NCI-H526 (cell line): Measurements from ENCODE around the gene BCAT1.

Experiments used
- DNase-seq, 2 experiments: peaks; one replicate each; lab custom pipeline; 2025; lab: John Stamatoyannopoulos, UW

The BCAT1 gene

DNA sequence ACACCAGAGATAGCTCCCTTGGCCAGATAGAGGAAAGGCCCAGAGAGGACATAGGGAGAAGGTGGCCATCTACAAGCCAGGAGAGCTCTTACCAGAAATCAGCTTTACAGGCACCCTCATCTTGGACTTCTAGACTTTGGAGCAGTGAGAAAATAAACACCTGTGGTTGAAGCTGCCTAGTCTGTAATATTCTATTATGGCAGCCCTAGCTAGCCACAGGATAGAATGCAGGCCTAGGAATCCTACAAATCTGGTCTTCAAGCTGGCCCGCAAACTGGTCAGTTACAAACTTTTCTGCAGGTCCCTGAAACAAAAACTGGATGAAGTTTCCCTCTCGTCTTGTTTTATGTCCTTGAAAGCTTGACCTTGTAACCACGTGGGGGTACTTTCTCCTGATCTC lies 92.4 kb downstream of the BCAT1 start:
- DNase-seq, result no peak

DNA sequence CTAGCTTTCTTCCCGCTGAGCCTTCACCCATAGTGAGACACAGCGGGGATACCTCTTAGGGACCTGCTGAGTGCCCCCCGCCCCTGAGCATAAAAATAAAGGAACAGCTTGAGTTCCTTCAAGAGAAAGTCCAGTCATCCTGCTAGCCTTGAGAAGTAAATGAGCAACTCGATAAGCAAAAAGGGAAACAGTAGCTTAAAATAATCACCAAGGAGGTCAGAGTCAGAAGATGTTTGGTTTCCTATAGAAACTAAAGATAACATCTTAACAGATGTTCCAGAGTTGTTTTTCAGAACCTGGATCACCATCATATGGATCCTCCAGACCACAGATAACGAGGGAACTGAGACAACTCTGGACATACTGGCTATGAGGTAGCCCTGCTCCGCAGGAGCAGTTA lies 94.0 kb downstream of the BCAT1 start:
- no peak for DNase-seq

DNA sequence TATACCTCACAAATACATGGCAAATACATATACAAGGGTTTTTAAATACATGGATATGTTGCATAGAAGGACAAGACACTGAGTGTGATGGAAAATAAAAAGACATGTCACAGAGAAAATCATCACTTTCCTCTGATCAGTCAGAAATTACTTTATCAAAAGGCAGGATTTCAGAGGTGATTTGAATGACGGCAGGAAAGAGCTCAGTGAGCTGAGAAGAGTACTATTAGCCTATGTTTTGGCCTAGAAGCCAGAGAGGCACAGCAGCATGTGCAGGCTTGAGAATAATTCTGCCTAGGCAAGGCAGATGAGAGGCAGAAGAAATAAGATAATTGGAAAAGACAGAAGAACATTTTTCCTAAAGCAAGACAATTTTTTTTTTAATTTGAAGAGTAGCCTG lies 94.9 kb downstream of the BCAT1 start:
- DNase-seq, result no peak

DNA sequence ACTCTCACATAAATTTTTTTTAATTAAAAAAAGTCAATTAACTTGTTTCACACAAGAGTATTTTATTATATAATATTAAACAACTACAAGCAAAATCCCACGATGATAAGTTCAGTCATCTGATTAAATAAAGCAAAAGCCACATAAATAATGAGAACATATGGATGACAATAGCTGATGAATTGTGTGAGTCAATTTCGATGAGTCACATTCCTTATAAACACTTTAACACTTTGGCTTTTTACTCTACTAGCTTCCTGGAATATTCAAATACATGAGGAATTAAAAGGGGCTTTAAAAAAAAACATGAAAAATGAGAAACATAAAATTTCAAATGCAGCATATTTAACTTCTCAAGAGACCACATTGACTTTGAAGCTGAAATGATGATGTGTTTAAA lies 95.3 kb downstream of the BCAT1 start:
- no peak for DNase-seq

DNA sequence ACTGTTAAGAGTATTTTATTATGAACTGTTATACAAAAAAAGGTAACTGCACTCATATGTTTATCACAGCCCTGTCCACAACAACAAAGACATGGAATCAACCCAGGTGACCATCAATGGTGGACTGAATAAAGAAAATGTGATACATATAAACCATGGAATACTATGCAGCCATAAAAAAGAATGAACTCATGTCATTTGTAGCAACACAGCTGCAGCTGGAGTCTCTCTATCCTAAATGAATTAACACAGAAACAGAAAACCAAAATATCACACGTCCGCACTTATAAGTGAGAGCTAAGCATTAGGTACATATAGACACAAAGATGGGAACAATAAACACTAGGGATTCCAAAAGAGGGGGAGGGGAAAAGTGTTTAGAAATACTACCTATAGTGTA lies 95.8 kb downstream of the BCAT1 start:
- no peak for DNase-seq

DNA sequence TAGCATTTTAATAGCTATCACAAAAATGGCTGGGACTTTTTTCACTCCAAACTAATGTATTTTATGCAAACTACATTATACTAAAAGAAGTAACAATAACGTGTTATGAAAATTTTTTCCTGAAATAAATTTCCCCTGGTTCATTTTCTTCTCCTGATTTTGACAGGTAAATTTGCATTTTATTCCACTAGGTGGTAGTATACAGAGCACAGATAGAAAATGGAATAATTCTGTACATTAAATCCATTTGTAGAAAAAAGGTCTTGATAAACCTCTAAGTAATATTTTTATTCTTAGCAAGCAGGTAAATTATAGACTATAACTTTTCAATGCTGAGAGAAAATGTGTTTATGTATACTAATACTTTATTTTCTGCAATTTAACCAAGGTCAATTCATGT lies 96.5 kb downstream of the BCAT1 start:
- peak; percentile 55 to 65 for DNase-seq

DNA sequence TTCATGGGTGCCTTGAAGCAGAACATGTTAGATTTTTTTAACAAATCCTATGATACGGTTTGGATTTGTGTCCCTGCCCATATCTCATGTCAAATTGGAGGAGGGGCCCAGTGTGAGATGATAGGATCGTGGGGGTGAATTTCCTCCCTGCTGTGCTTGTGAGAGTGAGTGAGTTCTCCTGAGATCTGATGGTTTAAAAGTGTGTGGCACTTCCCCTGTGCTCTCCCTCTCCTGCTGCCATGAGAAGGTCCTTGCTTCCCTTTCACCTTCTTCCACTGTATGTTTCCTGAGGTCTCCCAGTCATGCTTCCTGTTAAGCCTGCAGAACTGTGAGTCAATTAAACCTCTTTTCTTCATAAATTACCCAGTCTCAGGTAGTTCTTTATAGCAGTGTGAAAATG lies 97.0 kb downstream of the BCAT1 start:
- peak in 1 of 2 experiments; percentile 24 for DNase-seq

DNA sequence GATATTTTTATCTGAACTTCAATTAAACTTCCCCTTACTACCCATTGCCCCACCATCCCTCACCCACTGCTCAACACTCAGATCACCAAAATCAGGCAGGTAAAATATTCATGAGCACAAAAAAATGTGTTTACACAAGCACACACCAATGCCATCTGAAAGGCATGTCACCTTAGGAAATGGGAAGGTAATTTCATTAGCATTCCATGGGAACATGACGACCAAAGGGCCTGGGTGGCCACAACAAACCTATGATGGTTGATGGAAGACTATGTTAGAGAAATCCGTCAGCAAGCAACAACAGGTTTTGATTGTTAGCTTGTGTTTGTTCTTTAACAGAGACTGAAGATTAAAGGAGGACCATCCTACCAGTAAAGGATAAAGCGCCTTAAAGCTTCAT lies 97.6 kb downstream of the BCAT1 start:
- DNase-seq, result no peak

DNA sequence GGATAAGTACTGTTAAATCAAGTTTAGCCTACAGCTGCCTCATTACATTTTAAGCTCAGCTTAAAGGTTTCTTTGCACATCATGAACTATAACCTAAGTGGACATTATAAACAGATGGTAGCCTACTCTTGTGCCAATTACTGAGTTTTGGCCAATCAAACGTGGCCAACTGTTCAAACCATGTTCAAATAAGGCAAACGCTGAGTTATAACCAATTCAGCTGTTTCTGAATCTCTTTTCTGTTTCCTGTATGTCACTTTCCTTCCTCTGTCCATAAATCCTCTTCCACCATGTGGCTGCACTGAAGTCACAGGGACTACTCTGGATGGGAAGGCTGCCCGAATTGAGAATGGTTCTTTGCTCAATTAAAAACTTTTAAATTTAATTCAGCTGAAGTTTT lies 98.4 kb downstream of the BCAT1 start:
- no peak for DNase-seq

DNA sequence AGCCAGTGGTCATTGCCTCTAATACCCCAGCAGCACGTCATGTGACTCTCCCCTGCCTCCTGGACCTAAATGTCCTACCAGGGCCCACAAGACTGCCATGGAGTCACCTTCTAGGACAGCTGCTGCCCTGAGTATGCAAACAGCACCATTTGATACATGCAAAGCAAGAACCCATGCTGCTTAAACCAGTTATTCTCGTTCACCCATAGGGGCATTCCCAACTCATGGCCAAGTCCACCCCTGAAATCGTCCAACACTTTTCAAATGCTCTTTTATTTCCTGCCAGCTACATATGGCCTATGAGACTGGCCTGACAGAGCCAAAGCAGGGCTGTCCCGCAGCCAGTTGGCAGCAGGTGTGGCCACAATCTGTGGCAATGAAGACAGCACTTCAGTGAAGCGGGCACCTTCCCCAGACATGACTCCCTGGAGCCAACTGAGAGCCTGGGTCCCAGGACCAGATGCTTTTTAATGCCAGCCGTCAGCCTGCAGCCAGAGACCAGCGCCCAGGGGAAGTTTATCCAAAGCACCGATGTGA lies 99.9 kb downstream of the BCAT1 start:
- DNase-seq, result peak; percentile 95

DNA sequence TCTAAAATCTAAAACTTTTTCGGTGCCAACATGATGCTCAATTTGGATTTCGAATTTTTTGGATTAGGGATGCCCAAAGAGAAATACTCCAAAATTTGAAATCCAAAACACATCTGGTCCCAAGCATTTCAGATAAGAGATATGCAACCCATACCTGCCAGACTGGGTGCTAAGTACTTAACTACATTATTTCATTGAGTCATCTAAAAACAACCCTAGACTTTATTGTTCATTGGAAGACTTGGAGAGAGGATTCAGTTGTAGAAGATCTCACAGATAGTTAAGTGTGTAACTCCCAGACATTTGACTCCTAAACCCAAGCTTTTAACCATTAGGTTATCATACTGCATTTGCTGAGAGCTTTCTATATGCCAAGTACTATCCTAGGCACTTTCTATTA lies 102.2 kb downstream of the BCAT1 start:
- no peak for DNase-seq

DNA sequence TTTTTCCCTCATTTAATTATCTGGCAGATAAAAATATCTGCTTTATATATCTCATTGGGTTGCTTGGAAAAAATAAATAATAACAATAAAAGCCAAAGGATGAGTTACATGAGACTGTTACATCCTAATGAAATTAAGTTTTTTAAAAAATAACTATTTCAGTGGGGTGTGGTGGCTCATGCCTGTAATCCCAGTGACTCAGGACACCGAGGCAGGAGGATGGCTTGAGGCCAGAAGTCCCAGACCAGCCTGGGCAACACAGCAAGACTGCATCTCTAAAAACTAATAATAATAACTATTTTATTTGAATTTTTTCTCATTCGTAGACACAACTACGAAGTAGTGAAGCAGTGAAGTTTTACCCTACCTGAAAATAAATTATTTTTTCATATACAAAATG lies 103.3 kb downstream of the BCAT1 start:
- no peak for DNase-seq

DNA sequence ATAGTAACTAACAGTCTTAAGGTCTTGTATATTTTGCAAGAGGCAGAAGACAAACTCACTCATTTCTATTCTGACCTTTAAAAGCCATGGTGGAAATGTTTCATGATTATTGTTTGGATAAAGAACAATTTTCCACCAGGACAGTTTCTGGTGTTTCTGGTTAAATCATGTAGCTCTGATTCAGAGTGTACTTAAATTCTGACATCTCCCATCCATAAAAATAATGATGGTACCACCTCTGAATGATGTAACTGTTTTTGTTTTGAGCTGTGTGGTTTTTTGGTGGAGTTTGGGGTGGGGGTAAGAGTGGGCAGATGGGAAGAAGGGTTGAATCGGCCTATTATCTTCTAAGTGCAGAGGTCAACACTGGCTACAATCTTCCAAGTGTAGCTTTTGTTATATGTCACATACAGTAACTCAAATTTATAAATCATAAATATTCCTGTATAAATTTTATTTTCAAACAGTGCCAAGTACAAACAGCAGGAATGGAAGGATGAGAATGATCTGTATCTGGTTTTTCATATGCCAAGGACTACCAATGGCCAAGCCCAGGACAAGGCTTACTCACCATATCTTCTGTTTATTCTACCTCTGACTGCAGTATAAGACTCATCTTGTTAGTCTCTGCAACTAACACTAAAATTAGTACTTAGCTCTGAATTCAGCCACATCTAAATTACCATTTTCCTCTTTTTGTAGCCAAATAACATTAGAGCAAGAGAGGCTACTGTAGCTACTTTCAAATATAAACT lies 108.7 kb downstream of the BCAT1 start:
- DNase-seq, result no peak

DNA sequence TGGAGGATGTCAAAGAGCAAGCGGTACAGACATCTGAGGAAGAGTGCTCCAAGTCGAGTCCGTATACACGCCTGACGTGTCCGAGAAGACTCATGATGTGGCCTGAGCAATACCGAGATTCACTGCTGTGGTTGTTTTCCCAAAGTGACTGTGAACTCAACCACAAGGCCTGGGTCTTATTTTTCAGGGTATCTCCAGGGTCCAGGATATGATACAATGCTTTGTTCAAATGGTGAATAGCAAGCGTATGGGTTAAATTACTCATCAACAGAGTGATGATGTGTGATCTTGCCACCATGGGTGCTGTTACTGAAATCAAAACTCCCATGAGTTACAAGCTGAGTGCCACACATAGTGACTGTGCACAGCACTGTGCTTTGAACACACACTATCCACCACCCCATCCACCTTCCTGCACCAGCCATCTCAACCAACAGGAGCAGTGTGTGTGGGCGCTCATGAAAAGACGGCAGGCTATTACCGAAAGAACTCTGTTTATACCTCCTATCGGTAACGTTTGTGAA lies 109.6 kb downstream of the BCAT1 start:
- no peak for DNase-seq

DNA sequence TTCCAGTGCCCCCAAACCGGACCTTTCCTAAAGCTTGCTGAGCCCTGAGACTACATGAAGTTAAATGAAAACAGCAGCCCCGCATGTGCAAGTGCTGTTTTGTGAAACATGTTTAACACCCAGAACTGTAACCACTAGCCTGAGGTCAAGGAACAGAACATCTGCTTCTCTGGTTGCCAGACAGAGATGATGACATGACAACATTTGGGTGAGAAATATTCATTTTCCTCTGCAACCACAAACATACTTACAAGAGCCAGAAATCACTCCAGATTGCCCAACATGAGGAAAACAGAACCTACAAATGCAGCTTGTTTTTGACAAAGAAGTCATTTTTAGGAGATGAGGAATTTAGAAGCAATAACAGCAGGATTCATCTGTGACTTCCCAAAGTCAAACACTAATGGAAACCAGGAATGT lies 110.4 kb downstream of the BCAT1 start:
- DNase-seq, result no peak

DNA sequence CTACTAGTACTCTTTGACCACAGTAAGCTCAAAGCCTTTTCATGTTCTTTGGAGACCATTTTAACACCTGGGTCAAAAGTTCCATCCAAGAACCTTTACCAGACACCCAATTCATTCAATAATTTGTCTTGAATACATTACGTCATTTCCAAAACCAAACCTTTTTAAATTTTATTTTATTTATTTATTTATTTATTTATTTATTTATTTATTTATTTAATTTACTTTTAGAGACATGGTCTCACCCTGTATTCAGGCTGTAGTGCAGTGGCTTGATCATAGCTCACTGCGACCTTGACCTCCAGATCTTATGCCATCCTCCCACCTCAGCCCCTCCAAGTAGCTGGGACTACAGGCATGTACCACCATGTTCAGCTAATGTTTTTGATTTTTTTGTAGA lies 113.5 kb downstream of the BCAT1 start:
- no peak for DNase-seq

DNA sequence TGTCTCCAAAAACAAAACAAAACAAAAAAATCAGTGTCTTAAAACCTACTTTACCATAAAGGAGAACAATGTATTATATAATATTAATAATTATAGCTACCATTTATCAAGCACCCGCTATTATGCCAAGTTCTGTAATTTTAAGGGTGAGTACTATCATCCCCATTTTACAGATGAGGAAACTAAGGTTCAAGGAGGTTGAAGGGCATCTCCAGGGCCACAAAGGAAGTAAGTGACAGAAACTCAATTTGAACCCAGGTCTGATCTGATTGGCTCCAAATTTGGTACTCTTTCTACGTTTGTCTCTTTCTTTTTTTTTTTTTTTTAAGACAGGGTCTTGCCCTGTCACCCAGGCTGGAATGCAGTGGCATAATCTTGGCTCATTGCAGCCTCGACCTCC lies 115.4 kb downstream of the BCAT1 start:
- no peak for DNase-seq

DNA sequence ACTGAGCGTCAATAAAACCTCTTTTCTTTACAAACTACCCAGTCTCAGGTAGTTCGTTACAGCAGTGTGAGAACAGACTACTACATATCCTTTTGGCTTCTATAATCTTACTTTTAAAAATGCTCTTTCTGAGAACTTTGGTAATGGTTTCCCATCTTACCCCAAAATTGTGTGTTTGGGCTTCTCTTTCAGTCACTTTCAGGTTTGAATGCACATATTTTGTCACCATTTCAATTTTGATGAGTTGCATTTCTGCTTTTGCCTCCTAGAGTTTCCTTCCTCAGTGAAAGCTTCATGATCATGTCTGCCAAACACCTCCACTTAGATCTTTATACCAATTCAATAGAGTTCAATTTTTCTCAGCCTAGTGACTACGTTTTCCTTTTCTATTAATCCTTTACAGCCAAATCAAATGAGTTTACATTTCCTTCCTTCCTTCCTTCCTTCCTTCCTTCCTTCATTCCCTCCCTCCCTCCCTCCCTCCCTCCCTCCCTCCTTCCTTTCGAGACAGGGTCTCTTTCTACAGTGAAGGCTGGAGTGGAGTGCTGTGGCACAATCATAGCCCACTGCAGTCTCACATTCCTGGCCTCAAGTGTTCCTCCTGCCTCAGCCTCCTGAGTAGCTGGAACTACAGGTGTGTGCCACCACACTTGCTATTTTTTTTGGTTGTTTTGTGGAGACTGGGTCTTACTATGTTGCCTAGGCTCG lies 124.9 kb downstream of the BCAT1 start:
- DNase-seq, result no peak

DNA sequence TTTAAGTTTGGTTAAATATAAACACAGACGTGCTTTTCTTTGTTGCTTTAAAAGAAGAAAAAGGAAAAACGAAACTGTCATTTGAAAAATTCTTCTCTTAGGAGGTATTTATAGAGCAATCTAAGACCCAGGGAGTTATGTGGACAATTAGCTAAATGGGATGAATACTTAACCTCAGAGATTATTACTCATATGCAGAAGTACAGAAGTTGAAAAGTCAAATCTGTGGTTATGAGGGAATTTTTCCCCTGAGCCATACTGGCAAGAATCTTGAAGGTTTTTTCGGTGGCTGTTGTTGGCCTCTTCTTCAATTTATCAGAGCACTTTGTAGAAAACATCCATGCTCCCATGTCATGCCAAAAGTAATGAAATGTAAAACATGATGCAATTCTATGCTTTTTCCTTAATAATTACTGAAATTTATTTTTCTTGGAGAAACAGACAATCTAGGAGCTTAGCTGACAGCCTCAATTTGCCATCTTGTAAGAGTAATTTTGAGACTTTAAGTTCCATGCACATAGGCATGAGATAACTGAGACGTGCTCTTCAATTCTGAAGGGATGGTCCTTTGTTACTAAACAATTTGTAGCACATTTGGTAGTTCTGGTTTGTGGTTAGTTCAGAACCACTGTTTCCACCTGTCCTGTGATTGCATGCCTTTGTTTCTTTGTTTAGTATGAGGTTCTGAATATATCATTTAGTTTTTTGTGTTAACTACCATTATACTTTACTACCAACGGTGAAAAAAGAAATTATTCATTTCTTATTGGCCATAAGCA lies 126.6 kb downstream of the BCAT1 start:
- DNase-seq, result no peak

DNA sequence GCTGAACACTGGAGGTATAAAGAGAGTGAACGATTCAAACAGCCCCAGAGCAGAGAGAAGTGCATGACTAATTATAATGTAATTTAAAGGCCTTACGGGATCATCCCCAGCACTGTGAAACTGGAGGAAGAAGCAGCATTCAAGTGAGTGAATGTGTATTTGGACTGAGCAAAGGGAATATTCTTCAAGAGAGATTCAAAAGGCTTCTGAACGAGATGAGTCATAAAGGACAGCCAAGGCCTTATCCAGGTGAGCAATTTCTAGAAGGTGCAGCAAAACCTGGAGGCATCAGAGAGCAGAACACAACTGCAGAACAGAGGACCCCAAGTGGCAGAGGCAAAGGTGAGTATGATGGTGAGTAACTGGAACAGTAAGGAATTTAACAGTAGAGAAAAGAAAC lies 127.2 kb downstream of the BCAT1 start:
- no peak for DNase-seq

DNA sequence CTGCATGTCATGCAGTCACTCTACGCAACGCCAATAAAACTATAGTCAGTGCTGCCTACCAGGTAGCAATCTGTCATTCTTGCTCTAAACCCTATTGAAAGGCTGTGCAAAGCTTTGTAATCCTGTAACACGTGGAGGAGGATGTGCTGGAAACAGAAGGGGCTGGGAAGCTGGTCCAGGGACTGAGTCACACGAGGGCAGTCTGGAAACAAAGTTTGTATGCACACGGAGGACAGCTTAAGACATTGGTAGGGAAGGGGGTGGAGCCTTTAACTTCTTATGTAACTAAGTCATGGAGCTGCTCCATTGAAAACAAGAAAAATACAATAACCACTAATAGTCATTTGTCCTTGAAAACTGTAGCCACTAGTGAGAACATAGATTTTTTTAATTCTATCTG lies 128.0 kb downstream of the BCAT1 start:
- no peak for DNase-seq

DNA sequence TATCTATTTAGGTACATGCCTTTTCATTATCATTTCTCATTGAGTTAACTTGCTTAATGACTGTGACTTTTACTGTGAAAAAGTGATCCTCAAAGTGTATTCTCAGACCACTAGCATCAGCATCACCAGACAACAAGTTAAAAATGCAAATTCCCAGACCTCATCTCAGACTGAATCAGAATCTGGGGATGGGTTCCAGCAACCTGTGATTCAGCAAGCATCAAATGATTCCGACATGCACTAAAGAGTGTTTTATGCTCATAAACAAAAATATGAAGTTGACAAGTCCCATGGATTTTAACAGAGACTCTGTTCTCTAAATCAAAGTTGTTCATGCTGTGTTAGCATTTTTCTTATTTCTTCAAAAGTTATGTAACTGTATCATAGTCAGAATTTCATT lies 130.6 kb downstream of the BCAT1 start:
- no peak for DNase-seq

DNA sequence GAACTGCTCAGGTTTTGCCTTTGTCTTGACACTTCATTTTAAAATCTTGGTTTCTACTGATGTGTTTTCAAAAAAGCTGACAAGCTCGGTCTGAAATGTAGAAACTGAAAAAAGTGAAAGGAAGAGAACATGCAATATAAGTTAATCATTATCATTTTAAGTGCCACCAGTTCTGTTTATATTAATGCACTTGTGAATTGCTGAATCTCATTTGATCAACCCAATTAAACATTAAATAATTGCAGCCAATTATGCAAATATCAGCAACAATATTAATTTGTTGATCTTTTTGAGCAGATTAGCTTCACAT lies 133.8 kb downstream of the BCAT1 start:
- DNase-seq, result no peak
